Measurements from ENCODE around the gene PSMA6.

- TF ChIP-seq, protein P1, sequence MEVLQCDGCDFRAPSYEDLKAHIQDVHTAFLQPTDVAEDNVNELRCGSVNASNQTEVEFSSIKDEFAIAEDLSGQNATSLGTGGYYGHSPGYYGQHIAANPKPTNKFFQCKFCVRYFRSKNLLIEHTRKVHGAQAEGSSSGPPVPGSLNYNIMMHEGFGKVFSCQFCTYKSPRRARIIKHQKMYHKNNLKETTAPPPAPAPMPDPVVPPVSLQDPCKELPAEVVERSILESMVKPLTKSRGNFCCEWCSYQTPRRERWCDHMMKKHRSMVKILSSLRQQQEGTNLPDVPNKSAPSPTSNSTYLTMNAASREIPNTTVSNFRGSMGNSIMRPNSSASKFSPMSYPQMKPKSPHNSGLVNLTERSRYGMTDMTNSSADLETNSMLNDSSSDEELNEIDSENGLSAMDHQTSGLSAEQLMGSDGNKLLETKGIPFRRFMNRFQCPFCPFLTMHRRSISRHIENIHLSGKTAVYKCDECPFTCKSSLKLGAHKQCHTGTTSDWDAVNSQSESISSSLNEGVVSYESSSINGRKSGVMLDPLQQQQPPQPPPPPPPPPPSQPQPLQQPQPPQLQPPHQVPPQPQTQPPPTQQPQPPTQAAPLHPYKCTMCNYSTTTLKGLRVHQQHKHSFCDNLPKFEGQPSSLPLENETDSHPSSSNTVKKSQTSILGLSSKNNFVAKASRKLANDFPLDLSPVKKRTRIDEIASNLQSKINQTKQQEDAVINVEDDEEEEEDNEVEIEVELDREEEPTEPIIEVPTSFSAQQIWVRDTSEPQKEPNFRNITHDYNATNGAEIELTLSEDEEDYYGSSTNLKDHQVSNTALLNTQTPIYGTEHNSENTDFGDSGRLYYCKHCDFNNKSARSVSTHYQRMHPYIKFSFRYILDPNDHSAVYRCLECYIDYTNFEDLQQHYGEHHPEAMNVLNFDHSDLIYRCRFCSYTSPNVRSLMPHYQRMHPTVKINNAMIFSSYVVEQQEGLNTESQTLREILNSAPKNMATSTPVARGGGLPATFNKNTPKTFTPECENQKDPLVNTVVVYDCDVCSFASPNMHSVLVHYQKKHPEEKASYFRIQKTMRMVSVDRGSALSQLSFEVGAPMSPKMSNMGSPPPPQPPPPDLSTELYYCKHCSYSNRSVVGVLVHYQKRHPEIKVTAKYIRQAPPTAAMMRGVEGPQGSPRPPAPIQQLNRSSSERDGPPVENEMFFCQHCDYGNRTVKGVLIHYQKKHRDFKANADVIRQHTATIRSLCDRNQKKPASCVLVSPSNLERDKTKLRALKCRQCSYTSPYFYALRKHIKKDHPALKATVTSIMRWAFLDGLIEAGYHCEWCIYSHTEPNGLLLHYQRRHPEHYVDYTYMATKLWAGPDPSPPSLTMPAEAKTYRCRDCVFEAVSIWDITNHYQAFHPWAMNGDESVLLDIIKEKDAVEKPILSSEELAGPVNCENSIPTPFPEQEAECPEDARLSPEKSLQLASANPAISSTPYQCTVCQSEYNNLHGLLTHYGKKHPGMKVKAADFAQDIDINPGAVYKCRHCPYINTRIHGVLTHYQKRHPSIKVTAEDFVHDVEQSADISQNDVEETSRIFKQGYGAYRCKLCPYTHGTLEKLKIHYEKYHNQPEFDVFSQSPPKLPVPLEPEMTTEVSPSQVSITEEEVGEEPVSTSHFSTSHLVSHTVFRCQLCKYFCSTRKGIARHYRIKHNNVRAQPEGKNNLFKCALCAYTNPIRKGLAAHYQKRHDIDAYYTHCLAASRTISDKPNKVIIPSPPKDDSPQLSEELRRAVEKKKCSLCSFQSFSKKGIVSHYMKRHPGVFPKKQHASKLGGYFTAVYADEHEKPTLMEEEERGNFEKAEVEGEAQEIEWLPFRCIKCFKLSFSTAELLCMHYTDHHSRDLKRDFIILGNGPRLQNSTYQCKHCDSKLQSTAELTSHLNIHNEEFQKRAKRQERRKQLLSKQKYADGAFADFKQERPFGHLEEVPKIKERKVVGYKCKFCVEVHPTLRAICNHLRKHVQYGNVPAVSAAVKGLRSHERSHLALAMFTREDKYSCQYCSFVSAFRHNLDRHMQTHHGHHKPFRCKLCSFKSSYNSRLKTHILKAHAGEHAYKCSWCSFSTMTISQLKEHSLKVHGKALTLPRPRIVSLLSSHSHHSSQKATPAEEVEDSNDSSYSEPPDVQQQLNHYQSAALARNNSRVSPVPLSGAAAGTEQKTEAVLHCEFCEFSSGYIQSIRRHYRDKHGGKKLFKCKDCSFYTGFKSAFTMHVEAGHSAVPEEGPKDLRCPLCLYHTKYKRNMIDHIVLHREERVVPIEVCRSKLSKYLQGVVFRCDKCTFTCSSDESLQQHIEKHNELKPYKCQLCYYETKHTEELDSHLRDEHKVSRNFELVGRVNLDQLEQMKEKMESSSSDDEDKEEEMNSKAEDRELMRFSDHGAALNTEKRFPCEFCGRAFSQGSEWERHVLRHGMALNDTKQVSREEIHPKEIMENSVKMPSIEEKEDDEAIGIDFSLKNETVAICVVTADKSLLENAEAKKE (CRISPR knock-in tag; IDR thresholded peaks at IDR 0.05) = no peak
- no peak for TF ChIP-seq CTCF (conservative IDR thresholded peaks at IDR 0.05; ENCODE audit: low read depth in 2 of 2)
- TF ChIP-seq, protein P2, sequence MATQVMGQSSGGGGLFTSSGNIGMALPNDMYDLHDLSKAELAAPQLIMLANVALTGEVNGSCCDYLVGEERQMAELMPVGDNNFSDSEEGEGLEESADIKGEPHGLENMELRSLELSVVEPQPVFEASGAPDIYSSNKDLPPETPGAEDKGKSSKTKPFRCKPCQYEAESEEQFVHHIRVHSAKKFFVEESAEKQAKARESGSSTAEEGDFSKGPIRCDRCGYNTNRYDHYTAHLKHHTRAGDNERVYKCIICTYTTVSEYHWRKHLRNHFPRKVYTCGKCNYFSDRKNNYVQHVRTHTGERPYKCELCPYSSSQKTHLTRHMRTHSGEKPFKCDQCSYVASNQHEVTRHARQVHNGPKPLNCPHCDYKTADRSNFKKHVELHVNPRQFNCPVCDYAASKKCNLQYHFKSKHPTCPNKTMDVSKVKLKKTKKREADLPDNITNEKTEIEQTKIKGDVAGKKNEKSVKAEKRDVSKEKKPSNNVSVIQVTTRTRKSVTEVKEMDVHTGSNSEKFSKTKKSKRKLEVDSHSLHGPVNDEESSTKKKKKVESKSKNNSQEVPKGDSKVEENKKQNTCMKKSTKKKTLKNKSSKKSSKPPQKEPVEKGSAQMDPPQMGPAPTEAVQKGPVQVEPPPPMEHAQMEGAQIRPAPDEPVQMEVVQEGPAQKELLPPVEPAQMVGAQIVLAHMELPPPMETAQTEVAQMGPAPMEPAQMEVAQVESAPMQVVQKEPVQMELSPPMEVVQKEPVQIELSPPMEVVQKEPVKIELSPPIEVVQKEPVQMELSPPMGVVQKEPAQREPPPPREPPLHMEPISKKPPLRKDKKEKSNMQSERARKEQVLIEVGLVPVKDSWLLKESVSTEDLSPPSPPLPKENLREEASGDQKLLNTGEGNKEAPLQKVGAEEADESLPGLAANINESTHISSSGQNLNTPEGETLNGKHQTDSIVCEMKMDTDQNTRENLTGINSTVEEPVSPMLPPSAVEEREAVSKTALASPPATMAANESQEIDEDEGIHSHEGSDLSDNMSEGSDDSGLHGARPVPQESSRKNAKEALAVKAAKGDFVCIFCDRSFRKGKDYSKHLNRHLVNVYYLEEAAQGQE (IDR thresholded peaks at IDR 0.05; ENCODE audit: unreplicated experiment) = no peak
- no peak for TF ChIP-seq EZH2 (IDR thresholded peaks at IDR 0.05; ENCODE audit: low read depth, unreplicated experiment)
- TF ChIP-seq CREB1 (CRISPR knock-in tag; IDR thresholded peaks at IDR 0.05; ENCODE audit: low read depth) = no peak
- no peak for TF ChIP-seq JUNB (IDR thresholded peaks at IDR 0.05; ENCODE audit: unreplicated experiment)
- no peak for TF ChIP-seq POLR2AphosphoS5 (IDR thresholded peaks at IDR 0.05; ENCODE audit: low read depth)
- TF ChIP-seq EZH2phosphoT487 (IDR thresholded peaks at IDR 0.05; ENCODE audit: unreplicated experiment) = no peak
- TF ChIP-seq, protein P3, sequence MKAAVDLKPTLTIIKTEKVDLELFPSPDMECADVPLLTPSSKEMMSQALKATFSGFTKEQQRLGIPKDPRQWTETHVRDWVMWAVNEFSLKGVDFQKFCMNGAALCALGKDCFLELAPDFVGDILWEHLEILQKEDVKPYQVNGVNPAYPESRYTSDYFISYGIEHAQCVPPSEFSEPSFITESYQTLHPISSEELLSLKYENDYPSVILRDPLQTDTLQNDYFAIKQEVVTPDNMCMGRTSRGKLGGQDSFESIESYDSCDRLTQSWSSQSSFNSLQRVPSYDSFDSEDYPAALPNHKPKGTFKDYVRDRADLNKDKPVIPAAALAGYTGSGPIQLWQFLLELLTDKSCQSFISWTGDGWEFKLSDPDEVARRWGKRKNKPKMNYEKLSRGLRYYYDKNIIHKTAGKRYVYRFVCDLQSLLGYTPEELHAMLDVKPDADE (IDR thresholded peaks at IDR 0.05) = no peak
- TF ChIP-seq ZNF331 (CRISPR knock-in tag; IDR thresholded peaks at IDR 0.05; ENCODE audit: low read depth) = no peak
- TF ChIP-seq NANOG (IDR thresholded peaks at IDR 0.05; ENCODE audit: borderline replicate concordance) = no peak
- no peak for TF ChIP-seq ZNF114 (CRISPR knock-in tag; IDR thresholded peaks at IDR 0.05)
Measured at GRCh38 chr14:35292770-35293561, 784 bp downstream of the PSMA6 start.

Data from GM23338 (cell line).